Hepatocyte (in vitro differentiated cells): ENCODE measurements around the gene EPHB1.

Source experiments
- EZH2 ChIP-seq: fragments of 200-600 bp; sonication (generic); IDR thresholded peaks from 2 replicates; pipeline ENCODE4 v1.6.1; 2016; ENCODE audit warnings: antibody characterized with exemption, mild to moderate bottlenecking, borderline replicate concordance
- EZH2phosphoT487 ChIP-seq: fragments of 200-600 bp; sonication (generic); IDR thresholded peaks from one replicate; pipeline ENCODE4 v1.6.1; 2018; ENCODE audit warnings: antibody characterized with exemption, mild to moderate bottlenecking, low read depth, moderate library complexity; ENCODE audit not compliant: unreplicated experiment, severe bottlenecking
- TF ChIP-seq, protein P1 (sequence below): fragments of 200-600 bp; sonication (generic); IDR thresholded peaks from 2 replicates; pipeline ENCODE4 v1.5.1; 2016; ENCODE audit warnings: antibody characterized with exemption, mild to moderate bottlenecking; ENCODE audit not compliant: poor library complexity

DNA sequence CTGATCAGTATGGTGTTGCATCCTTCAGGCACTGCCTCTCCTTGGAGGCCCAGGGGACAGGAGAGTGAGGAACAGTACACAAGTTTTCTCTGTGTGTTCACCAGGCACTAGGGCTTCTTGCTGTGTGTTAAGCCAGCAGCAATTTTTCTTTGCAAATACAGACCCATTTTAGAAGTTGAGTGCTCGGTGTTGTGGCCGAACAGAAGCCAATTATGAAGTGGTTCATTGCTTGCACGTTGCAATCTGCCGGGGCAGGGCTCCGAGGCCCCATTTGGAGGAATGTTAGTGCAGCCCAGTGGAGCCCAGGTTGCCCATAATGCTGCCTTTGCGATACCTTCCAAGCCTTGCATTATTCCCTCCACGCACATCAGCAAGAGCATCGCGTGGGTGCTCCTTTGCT lies 51.0 kb downstream of the EPHB1 start:
- TF ChIP-seq, protein P1, sequence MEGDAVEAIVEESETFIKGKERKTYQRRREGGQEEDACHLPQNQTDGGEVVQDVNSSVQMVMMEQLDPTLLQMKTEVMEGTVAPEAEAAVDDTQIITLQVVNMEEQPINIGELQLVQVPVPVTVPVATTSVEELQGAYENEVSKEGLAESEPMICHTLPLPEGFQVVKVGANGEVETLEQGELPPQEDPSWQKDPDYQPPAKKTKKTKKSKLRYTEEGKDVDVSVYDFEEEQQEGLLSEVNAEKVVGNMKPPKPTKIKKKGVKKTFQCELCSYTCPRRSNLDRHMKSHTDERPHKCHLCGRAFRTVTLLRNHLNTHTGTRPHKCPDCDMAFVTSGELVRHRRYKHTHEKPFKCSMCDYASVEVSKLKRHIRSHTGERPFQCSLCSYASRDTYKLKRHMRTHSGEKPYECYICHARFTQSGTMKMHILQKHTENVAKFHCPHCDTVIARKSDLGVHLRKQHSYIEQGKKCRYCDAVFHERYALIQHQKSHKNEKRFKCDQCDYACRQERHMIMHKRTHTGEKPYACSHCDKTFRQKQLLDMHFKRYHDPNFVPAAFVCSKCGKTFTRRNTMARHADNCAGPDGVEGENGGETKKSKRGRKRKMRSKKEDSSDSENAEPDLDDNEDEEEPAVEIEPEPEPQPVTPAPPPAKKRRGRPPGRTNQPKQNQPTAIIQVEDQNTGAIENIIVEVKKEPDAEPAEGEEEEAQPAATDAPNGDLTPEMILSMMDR = no peak
- TF ChIP-seq EZH2 = no peak
- TF ChIP-seq EZH2phosphoT487 = no peak
